ENCODE data around the gene ALCAM. TPM values are rescaled to one million over a fixed set of nuclear protein-coding genes. Genes with fewer than 3 reads are reported as not detected.
"Not testable (repeated sequence)": the region's sequence is repeated elsewhere in the genome, so short reads cannot be mapped to it uniquely, and the experiment has no call there.

Gene ALCAM
- total RNA-seq, 1 donor from 2014 or later = 28.6 TPM

- Mint-ChIP-seq H3K9me3 (ENCODE audit: low read depth) (peaks cover 3% of the 10 kb centered on the region), H3K4me3 (ENCODE audit: low read depth) (no peak overlapping the region), H3K36me3 (ENCODE audit: insufficient read depth) (no peaks in the 10 kb centered on the region), H3K4me1 (ENCODE audit: low read depth) (peaks cover 2% of the 10 kb centered on the region), H3K27ac (no peak overlapping the region), H3K27me3 (no peaks in the 10 kb centered on the region)
- TF ChIP-seq, protein P1, sequence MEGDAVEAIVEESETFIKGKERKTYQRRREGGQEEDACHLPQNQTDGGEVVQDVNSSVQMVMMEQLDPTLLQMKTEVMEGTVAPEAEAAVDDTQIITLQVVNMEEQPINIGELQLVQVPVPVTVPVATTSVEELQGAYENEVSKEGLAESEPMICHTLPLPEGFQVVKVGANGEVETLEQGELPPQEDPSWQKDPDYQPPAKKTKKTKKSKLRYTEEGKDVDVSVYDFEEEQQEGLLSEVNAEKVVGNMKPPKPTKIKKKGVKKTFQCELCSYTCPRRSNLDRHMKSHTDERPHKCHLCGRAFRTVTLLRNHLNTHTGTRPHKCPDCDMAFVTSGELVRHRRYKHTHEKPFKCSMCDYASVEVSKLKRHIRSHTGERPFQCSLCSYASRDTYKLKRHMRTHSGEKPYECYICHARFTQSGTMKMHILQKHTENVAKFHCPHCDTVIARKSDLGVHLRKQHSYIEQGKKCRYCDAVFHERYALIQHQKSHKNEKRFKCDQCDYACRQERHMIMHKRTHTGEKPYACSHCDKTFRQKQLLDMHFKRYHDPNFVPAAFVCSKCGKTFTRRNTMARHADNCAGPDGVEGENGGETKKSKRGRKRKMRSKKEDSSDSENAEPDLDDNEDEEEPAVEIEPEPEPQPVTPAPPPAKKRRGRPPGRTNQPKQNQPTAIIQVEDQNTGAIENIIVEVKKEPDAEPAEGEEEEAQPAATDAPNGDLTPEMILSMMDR (IDR thresholded peaks at IDR 0.05; ENCODE audit: unreplicated experiment) = no peak
- DNase-seq (ENCODE audit: low spot score, unreplicated experiment) = no peak
Observed at GRCh38 chr3:105377716-105378115, 11.0 kb downstream of the ALCAM start.

DNA sequence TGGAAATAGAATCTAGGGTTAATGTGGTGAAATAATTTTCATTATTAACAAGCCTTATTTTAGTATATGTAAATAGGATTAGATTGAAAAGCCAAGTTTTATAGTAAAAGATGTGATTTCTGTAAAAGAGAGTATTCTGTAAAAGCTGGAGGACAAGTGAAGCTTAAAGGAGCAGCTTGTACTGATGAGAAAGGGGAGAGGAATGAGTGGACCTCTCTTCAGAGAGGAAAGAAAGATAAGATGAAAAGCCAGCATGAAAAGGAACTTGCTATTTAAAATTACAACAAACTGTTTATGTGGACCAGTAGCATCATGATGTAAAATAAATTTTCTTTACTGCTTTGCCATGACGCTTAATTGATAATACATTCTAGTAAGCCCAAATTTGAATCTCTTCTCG is 18.5 kb downstream of the ALCAM start:
- TF ChIP-seq, protein P1 (IDR thresholded peaks at IDR 0.05; ENCODE audit: unreplicated experiment) = no peak
- H3K27ac Mint-ChIP-seq = no peak overlapping the region
- peaks cover 7% of the 10 kb centered on the region for H3K4me1 Mint-ChIP-seq (ENCODE audit: low read depth)

DNA sequence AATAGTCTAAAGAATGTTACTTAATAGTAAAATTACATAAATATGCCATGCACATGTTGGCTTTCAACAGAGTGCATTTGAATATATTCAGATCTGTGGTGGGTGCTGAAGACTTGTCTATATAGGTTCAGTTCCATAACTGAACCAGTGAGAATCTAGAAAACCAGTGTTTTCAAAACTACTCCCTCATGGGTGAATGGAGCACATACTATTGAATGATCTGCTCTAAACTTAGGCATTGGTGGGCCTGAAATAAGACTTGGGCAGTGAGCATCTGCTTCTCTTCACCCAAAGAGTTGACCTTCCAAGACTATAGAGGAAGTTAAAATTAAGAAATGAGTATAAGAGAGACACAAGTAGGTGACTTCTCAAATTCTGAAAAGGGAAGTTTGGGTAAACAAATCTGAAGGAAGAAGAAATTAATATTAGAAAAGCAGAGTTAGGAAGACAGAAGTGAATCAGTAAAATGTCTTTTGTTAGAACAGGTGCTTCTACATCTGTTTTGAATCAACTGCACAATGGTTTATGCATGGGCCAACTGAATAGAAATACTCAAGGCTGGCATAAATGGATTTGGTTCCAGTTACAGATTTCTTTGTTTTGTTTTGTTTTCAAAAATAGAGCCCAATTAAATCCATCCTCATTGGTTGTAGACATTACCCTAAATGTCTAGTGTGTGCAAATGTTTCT is 19.3 kb downstream of the ALCAM start:
- TF ChIP-seq, protein P1 (IDR thresholded peaks at IDR 0.05; ENCODE audit: unreplicated experiment) = no peak
- Mint-ChIP-seq H3K27ac (no peak overlapping the region), H3K9me3 (ENCODE audit: low read depth) (peaks cover 17% of the 10 kb centered on the region), H3K4me3 (ENCODE audit: low read depth) (no peak overlapping the region), H3K36me3 (ENCODE audit: insufficient read depth) (peaks cover 6% of the 10 kb centered on the region), H3K27me3 (no peaks in the 10 kb centered on the region), H3K4me1 (ENCODE audit: low read depth) (peaks cover 7% of the 10 kb centered on the region)
- no peak for DNase-seq (ENCODE audit: low spot score, unreplicated experiment)

More for the DNA sequence above, 18.5 kb downstream of the ALCAM start:
- no peak for DNase-seq (ENCODE audit: low spot score, unreplicated experiment)
- peaks cover 1% of the 10 kb centered on the region for H3K36me3 Mint-ChIP-seq (ENCODE audit: insufficient read depth)
- no peak overlapping the region for H3K4me3 Mint-ChIP-seq (ENCODE audit: low read depth)
- peaks cover 9% of the 10 kb centered on the region for H3K9me3 Mint-ChIP-seq (ENCODE audit: low read depth)
- H3K27me3 Mint-ChIP-seq = no peaks in the 10 kb centered on the region

- Mint-ChIP-seq H3K27me3 (no peaks in the 10 kb centered on the region), H3K4me3 (ENCODE audit: low read depth) (no peak overlapping the region), H3K27ac (no peak overlapping the region), H3K4me1 (ENCODE audit: low read depth) (peaks cover 7% of the 10 kb centered on the region), H3K36me3 (ENCODE audit: insufficient read depth) (peaks cover 10% of the 10 kb centered on the region), H3K9me3 (ENCODE audit: low read depth) (peaks cover 27% of the 10 kb centered on the region)
- DNase-seq (ENCODE audit: low spot score, unreplicated experiment) = no peak
- TF ChIP-seq, protein P1 (IDR thresholded peaks at IDR 0.05; ENCODE audit: unreplicated experiment) = no peak
Observed at GRCh38 chr3:105387122-105387751, 20.5 kb downstream of the ALCAM start.

GRCh38 chr3:105388176-105388575 is 21.5 kb downstream of the ALCAM start:
- TF ChIP-seq, protein P1 (IDR thresholded peaks at IDR 0.05; ENCODE audit: unreplicated experiment) = no peak
- Mint-ChIP-seq H3K4me3 (ENCODE audit: low read depth) (no peak overlapping the region), H3K27ac (no peak overlapping the region), H3K27me3 (no peaks in the 10 kb centered on the region), H3K4me1 (ENCODE audit: low read depth) (peaks cover 7% of the 10 kb centered on the region), H3K36me3 (ENCODE audit: insufficient read depth) (peaks cover 14% of the 10 kb centered on the region), H3K9me3 (ENCODE audit: low read depth) (peaks cover 34% of the 10 kb centered on the region)
- no peak for DNase-seq (ENCODE audit: low spot score, unreplicated experiment)

- not testable (repeated sequence) for H3K4me3 Mint-ChIP-seq (ENCODE audit: low read depth); H3K27me3 Mint-ChIP-seq; H3K27ac Mint-ChIP-seq; DNase-seq (ENCODE audit: low spot score, unreplicated experiment); H3K4me1 Mint-ChIP-seq (ENCODE audit: low read depth)
- H3K36me3 Mint-ChIP-seq (ENCODE audit: insufficient read depth) = peaks cover 14% of the 10 kb centered on the region
- H3K9me3 Mint-ChIP-seq (ENCODE audit: low read depth) = peaks cover 35% of the 10 kb centered on the region
Observed at GRCh38 chr3:105389759-105390158, 23.1 kb downstream of the ALCAM start.

DNA sequence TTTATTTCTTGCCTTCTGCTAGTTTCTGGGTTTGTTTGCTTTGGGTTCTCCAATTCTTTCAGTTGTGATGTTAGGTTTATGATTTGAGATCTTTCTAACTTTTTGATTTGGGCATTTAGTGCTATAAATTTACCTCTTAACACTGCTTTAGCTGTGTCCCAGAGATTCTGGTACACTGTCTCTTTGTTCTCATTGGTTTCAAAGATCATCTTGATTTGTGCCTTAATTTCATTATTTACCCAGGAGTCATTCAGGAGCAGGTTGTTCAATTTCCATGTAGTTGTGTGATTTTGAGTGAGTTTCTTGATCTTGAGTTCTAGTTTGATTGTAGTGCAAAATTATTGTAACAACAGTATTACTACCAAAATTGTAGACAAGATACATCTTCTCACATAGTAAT is 25.9 kb downstream of the ALCAM start:
- Mint-ChIP-seq H3K36me3 (ENCODE audit: insufficient read depth) (peaks cover 14% of the 10 kb centered on the region), H3K9me3 (ENCODE audit: low read depth) (peaks cover 35% of the 10 kb centered on the region)
- not testable (repeated sequence) for DNase-seq (ENCODE audit: low spot score, unreplicated experiment); H3K4me1 Mint-ChIP-seq (ENCODE audit: low read depth); H3K27ac Mint-ChIP-seq; H3K4me3 Mint-ChIP-seq (ENCODE audit: low read depth); H3K27me3 Mint-ChIP-seq
